MM.1S (cell line): ENCODE data around the gene SLC37A1.

ENCODE experiments used
- DNase-seq: peaks from one replicate; pipeline ENCODE4 v3.0.0-alpha.2; 2015
- H2AFZ ChIP-seq: fragments of 300-600 bp; sonication (generic); 2 replicates; pipeline ENCODE4 v1.6.0; 2016; ENCODE audit warnings: antibody characterized with exemption, low read length
- H3F3A ChIP-seq: fragments of 300-600 bp; sonication (generic); 2 replicates; pipeline ENCODE4 v1.6.1; 2016; ENCODE audit warnings: mild to moderate bottlenecking, antibody characterized with exemption, low read length, moderate library complexity, mixed read lengths; ENCODE audit not compliant: insufficient read depth
- H3K27ac ChIP-seq: fragments of 300-600 bp; sonication (generic); 2 replicates; pipeline ENCODE4 v1.5.1; 2016; ENCODE audit warnings: mild to moderate bottlenecking, low read length
- H3K27me3 ChIP-seq: fragments of 300-600 bp; sonication (generic); replicated peaks from 2 replicates; pipeline ENCODE4 v1.6.0; 2016; ENCODE audit warnings: low read length; ENCODE audit not compliant: insufficient read depth
- H3K36me3 ChIP-seq: fragments of 300-600 bp; sonication (generic); replicated peaks from 2 replicates; pipeline ENCODE4 v1.6.1; 2016; ENCODE audit warnings: mild to moderate bottlenecking, low read length, mixed read lengths; ENCODE audit not compliant: insufficient read depth
- H3K4me1 ChIP-seq: fragments of 300-600 bp; sonication (generic); 2 replicates; pipeline ENCODE4 v1.6.1; 2016; ENCODE audit warnings: low read length, mixed read lengths
- H3K4me2 ChIP-seq: fragments of 300-600 bp; sonication (generic); 2 replicates; pipeline ENCODE4 v1.6.0; 2016; ENCODE audit warnings: low read depth, low read length
- H3K4me3 ChIP-seq: fragments of 300-600 bp; sonication (generic); 2 replicates; pipeline ENCODE4 v1.5.1; 2016; ENCODE audit warnings: low read length, mixed read lengths
- H3K79me2 ChIP-seq: fragments of 300-600 bp; sonication (generic); 2 replicates; pipeline ENCODE4 v1.6.1; 2016; ENCODE audit warnings: mixed run types, low read length, mixed read lengths
- H3K9ac ChIP-seq: fragments of 300-600 bp; sonication (generic); 2 replicates; pipeline ENCODE4 v1.6.1; 2016; ENCODE audit warnings: low read length, mixed read lengths
- H3K9me2 ChIP-seq: fragments of 300-600 bp; sonication (generic); replicated peaks from 2 replicates; pipeline ENCODE4 v1.6.1; 2016; ENCODE audit warnings: mild to moderate bottlenecking, low read length, mixed read lengths; ENCODE audit not compliant: insufficient read depth
- H3K9me3 ChIP-seq: fragments of 300-600 bp; sonication (generic); replicated peaks from 2 replicates; pipeline ENCODE4 v1.6.1; 2016; ENCODE audit warnings: mild to moderate bottlenecking, low read length, mixed read lengths; ENCODE audit not compliant: insufficient read depth
- H4K20me1 ChIP-seq: fragments of 300-600 bp; sonication (generic); 2 replicates; pipeline ENCODE4 v1.6.1; 2016; ENCODE audit warnings: mild to moderate bottlenecking, low read length, moderate library complexity, mixed read lengths; ENCODE audit not compliant: insufficient read depth
- CTCF ChIP-seq: fragments of 300-600 bp; sonication (generic); IDR thresholded peaks from 2 replicates; pipeline ENCODE4 v1.5.1; 2016; ENCODE audit warnings: antibody characterized with exemption, low read length, mixed read lengths
- EZH2 ChIP-seq: fragments of 300-600 bp; sonication (generic); optimal IDR thresholded peaks from 2 replicates; pipeline ENCODE3; 2017; ENCODE audit warnings: low read depth, mild to moderate bottlenecking, antibody characterized with exemption, low read length, mixed read lengths
- EZH2phosphoT487 ChIP-seq: fragments of 300-600 bp; sonication (generic); IDR thresholded peaks from 2 replicates; pipeline ENCODE4 v1.6.1; 2018; ENCODE audit warnings: antibody characterized with exemption, low read length

Gene SLC37A1

GRCh38 chr21:42535602-42536171 is 22.0 kb downstream of the SLC37A1 start:
- no peaks in the 10 kb centered on the region for H4K20me1 ChIP-seq
- no peak for TF ChIP-seq EZH2
- TF ChIP-seq EZH2phosphoT487: no peak
- H2AFZ ChIP-seq: no peak overlapping the region
- no peaks in the 10 kb centered on the region for H3K9me3 ChIP-seq
- no peak for DNase-seq
- H3K4me1 ChIP-seq: no peaks in the 10 kb centered on the region
- H3K9ac ChIP-seq: no peak overlapping the region
- no peak overlapping the region for H3K4me3 ChIP-seq
- H3K36me3 ChIP-seq: no peaks in the 10 kb centered on the region
- H3K27me3 ChIP-seq: peaks cover 84% of the 10 kb centered on the region
- H3K27ac ChIP-seq: no peak overlapping the region
- H3K9me2 ChIP-seq: no peaks in the 10 kb centered on the region
- H3F3A ChIP-seq: no peaks in the 10 kb centered on the region
- H3K79me2 ChIP-seq: no peaks in the 10 kb centered on the region
- no peak overlapping the region for H3K4me2 ChIP-seq

- Histone ChIP-seq H3K4me3 (no peak overlapping the region), H3K79me2 (no peaks in the 10 kb centered on the region), H3K27me3 (peaks cover 85% of the 10 kb centered on the region), H2AFZ (no peak overlapping the region), H3K36me3 (no peaks in the 10 kb centered on the region), H3F3A (no peaks in the 10 kb centered on the region), H3K9me3 (no peaks in the 10 kb centered on the region), H3K4me1 (no peaks in the 10 kb centered on the region), H4K20me1 (no peaks in the 10 kb centered on the region), H3K9ac (no peak overlapping the region), H3K9me2 (no peaks in the 10 kb centered on the region), H3K27ac (no peak overlapping the region), H3K4me2 (no peak overlapping the region)
- no peak for TF ChIP-seq EZH2
- no peak for TF ChIP-seq CTCF
- TF ChIP-seq EZH2phosphoT487: no peak
- no peak for DNase-seq
Measured at GRCh38 chr21:42536601-42537000, 22.9 kb downstream of the SLC37A1 start.

GRCh38 chr21:42537106-42537742 is 23.6 kb downstream of the SLC37A1 start:
- Histone ChIP-seq H3K4me1 (no peaks in the 10 kb centered on the region), H3K79me2 (no peaks in the 10 kb centered on the region), H3K4me2 (no peak overlapping the region), H4K20me1 (no peaks in the 10 kb centered on the region), H3K9ac (no peak overlapping the region), H3K4me3 (no peak overlapping the region), H3K9me2 (no peaks in the 10 kb centered on the region), H3F3A (no peaks in the 10 kb centered on the region), H3K27me3 (peaks cover 82% of the 10 kb centered on the region), H3K27ac (no peak overlapping the region), H3K36me3 (no peaks in the 10 kb centered on the region), H2AFZ (no peak overlapping the region), H3K9me3 (no peaks in the 10 kb centered on the region)
- TF ChIP-seq EZH2phosphoT487 (no peak), CTCF (peak; percentile 65), EZH2 (no peak)
- peak; percentile 45 for DNase-seq
